ENCODE data around the gene ARAP3.

DNA sequence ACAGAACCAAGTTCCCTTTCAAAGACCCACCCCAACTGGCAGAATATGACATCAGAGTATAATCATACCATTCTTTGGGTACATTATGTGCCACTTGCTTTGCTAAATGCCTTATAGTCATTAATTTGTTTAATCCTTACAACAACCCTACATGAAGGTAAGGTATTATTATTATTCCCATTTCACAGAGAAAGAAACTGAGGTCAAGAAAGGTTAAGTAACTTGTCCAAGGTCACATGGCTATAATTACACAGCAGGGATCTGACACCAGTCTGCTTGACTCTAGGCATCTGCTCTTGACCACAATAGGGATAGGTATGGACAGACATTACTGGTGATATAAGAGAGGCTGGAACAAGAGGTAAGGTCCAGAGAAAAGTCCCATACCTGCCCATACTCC is 32.1 kb downstream of the ARAP3 start:
- TF ChIP-seq, protein P1, sequence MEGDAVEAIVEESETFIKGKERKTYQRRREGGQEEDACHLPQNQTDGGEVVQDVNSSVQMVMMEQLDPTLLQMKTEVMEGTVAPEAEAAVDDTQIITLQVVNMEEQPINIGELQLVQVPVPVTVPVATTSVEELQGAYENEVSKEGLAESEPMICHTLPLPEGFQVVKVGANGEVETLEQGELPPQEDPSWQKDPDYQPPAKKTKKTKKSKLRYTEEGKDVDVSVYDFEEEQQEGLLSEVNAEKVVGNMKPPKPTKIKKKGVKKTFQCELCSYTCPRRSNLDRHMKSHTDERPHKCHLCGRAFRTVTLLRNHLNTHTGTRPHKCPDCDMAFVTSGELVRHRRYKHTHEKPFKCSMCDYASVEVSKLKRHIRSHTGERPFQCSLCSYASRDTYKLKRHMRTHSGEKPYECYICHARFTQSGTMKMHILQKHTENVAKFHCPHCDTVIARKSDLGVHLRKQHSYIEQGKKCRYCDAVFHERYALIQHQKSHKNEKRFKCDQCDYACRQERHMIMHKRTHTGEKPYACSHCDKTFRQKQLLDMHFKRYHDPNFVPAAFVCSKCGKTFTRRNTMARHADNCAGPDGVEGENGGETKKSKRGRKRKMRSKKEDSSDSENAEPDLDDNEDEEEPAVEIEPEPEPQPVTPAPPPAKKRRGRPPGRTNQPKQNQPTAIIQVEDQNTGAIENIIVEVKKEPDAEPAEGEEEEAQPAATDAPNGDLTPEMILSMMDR (IDR thresholded peaks at IDR 0.05), result no peak
- no peak for TF ChIP-seq POLR2A (IDR thresholded peaks at IDR 0.05)
